Activated CD4-positive, alpha-beta T cell treated with anti-CD3 and anti-CD28 coated beads, Interleukin-2, amount 50 U/mL, for 24 hours (primary cell): ENCODE data around the gene PLCB1.

Source experiments
- DNase-seq, 2 donors: peaks; one replicate each; pipeline ENCODE4 v3.0.0-alpha.2; 2020; ENCODE audit warnings: low read depth in 1 of 2, low spot score in 1 of 2

The PLCB1 gene

GRCh38 chr20:8527998-8528723 is 396.1 kb downstream of the PLCB1 start:
- DNase-seq: no peak

- DNase-seq: no peak
These were observed 398.0 kb downstream of the PLCB1 start for GRCh38 chr20:8530022-8530421.

- DNase-seq: no peak
These were observed 400.1 kb downstream of the PLCB1 start for GRCh38 chr20:8532169-8532568.

- DNase-seq: no peak
These were observed 402.5 kb downstream of the PLCB1 start for GRCh38 chr20:8534368-8535160.

- no peak for DNase-seq
These were observed 403.6 kb downstream of the PLCB1 start for GRCh38 chr20:8535403-8536261.

GRCh38 chr20:8536262-8536618 is 404.2 kb downstream of the PLCB1 start:
- DNase-seq: no peak

- no peak for DNase-seq
These were observed 408.4 kb downstream of the PLCB1 start for GRCh38 chr20:8540466-8540865.

- no peak for DNase-seq
These were observed 410.0 kb downstream of the PLCB1 start for GRCh38 chr20:8542110-8542486.

GRCh38 chr20:8545212-8545611 is 413.1 kb downstream of the PLCB1 start:
- DNase-seq: no peak

- no peak for DNase-seq
These were observed 415.1 kb downstream of the PLCB1 start for GRCh38 chr20:8547035-8547650.

- no peak for DNase-seq
These were observed 416.0 kb downstream of the PLCB1 start for GRCh38 chr20:8547968-8548588.

- no peak for DNase-seq
These were observed 417.1 kb downstream of the PLCB1 start for GRCh38 chr20:8549192-8549591.

GRCh38 chr20:8557711-8558110 is 425.6 kb downstream of the PLCB1 start:
- DNase-seq: no peak

GRCh38 chr20:8562356-8562755 is 430.3 kb downstream of the PLCB1 start:
- DNase-seq: no peak

- DNase-seq: no peak
These were observed 436.0 kb downstream of the PLCB1 start for GRCh38 chr20:8568075-8568474.

GRCh38 chr20:8569766-8570165 is 437.7 kb downstream of the PLCB1 start:
- DNase-seq: no peak

GRCh38 chr20:8571611-8572010 is 439.5 kb downstream of the PLCB1 start:
- no peak for DNase-seq

GRCh38 chr20:8573686-8574085 is 441.6 kb downstream of the PLCB1 start:
- no peak for DNase-seq

GRCh38 chr20:8575114-8575513 is 443.0 kb downstream of the PLCB1 start:
- no peak for DNase-seq

- no peak for DNase-seq
These were observed 446.2 kb downstream of the PLCB1 start for GRCh38 chr20:8578161-8578865.
